ENCODE results near the gene PKLR.
"Not testable (repeated sequence)": the region's sequence is repeated elsewhere in the genome, so short reads cannot be mapped to it uniquely, and the experiment has no call there.

The PKLR gene

DNA sequence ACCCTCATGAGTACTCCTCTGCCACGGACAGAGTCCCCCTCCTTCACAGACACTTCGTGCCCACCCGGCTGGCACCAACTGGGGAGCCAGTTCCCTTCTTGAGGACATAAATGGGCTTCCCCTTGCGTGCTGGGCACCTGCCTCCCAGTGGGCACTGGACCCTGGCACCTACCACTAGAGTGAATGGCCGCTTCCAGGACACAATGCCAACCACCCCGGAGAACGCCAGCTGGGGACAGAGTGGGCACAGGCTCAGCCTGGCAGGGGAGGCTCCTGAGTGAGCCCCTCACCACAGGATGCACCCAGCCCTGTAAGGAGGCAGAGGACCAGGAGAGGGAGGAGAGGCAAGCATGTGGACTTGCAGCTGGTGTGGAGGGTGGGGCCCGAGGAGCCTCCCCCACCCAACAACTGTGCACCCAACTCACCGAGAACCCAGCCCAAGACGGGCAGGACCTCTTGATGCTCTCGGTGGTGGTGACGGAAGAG, 47.0 kb downstream of the PKLR start:
- DNase-seq: no peak

- no peak for DNase-seq
Observed at GRCh38 chr1:155253797-155254196, 47.4 kb downstream of the PKLR start.

GRCh38 chr1:155253208-155253607, 48.0 kb downstream of the PKLR start:
- no peak for DNase-seq

- no peak for DNase-seq
Observed at GRCh38 chr1:155251566-155251965, 49.7 kb downstream of the PKLR start.

DNA sequence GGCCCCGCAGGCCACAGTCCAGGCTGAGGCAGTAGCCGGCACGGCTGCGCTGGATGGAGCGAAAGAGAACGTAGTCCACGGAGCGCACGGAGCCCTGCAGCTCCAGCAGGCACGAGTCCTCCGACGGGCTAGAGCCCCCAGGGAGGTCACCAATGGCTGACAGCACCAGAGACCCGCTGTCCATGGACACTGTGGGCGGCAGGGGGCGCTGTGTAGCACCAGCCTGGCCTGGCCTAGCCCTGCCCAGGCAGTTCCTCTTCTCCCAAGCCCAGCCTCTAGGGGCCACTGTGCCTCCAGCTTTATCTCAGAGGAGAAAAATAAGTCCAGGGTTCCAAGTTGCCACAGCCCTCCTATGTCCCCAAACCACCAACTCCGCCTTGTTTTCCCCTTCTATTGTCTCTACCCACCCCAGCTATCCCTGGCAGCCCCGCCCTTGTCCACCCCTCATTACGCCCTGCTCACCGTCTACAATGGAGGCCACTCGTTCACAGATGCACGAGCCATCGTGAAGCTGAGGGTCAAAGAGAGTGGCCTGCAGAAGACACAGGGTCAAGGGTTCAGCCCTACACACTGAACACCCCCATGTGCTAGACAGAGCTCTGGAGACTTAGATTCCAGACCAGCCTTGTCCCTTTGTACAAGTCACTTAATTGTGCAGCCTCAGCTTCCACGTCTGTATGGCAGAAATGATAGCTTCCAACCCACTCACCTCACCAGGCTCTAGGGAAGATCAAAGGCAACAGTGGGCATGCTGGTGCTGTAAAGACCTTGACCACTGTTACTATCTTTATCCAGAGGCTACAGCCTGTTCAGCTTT, 50.4 kb downstream of the PKLR start:
- peak; percentile 92 for DNase-seq

DNA sequence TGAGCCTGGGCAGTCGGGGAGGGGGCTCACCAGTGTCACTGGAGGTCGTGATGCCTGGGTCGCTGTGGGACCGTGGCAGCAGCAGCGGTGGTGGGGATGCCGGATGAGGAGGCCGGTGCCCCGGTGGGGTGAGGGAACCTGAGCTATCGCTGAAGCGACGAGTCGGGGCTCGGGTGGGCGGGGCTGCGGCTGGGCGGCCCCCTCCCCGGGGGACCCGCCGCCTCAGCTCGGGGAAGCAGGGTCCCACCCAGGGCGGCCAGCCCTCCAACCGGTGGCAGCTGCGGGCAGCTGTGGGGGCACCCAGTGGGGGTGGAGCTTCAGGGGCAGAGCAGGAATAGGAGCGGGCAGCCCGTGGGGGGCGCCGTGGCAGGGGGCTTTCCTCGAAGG, 51.0 kb downstream of the PKLR start:
- no peak for DNase-seq

- DNase-seq: no peak
Observed at GRCh38 chr1:155247667-155248553, 53.3 kb downstream of the PKLR start.

GRCh38 chr1:155246796-155247195, 54.4 kb downstream of the PKLR start:
- not testable (repeated sequence) for DNase-seq

DNA sequence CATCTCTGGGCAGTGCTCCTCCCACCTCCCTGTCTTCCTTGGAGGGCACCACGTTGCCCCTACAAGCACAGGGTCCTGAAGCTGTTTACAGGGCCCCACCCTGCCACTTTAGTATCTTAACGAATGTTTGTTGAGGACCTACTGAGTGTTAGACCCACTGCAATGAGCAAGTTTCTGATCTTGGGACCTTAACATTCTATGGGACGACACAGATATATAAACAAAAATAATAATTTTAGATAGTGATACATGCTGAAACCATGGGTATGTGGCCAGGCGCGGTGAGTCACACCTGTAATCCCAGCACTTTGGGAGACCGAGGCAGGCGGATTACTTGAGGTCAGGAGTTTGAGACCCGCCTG, 56.1 kb downstream of the PKLR start:
- no peak for DNase-seq

DNA sequence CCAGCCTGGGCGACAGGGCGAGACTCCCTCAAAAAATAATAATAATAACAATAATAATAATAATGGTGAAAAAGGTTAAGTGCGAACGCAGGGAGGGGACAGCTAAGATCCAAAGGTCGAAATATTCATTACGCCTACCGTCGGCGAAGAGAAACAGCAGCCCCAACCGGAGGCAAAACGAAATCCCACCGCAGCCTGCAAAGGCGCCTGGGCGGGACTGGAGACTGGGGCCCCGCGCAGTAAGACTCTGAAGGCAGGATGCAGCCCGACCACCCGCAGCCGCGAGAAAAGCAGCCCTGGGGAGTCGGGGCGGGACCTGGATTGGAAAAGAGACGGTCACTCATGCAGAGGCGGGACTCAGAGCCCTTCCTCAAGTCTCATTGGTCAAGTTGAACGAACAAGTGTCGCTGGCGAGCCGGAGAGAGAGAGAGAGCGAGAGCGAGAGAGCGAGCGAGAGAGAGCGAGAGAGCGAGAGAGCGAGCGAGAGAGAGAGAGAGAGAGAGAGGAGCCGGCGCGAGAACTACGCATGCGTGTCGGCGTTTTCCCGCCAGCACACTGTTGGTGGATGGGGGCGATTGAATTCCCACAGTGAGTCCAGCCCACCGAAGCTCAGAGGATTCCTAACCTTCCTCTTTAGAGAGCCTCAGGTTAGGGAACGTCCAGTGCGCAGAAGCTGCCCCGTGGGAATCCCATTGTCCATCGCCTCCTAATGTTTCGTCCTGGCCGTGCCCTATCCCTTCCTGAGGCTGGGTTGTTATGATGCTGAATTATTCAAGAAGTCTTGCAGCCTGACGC, 56.7 kb downstream of the PKLR start:
- peak; percentile 99 for DNase-seq

DNA sequence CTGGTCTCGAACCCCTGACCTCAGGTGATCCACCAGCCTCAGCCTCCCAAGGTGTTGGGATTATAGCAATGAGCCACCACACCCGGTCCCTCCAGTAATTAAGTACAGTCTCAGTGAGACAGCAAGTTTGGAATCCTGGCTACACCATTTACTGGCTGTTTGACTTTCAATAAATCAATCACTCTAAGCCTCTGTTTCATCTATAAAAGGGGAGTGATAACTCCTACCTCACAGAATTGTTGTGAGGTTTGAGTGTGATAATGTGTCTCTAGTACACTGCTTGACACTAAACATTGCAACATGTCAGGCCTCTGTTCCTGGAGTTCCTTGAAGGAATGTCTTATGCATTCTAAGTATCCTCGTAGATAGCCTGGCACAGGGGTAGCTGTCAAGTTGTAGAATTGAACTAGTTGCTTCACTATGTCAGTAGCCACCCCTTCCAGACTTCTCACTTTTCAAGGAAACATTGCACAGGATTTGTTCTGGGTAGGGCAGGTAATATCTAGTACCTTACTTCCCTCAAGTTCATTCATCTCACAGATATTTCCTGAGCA, 58.4 kb downstream of the PKLR start:
- peak; percentile 7 for DNase-seq

DNA sequence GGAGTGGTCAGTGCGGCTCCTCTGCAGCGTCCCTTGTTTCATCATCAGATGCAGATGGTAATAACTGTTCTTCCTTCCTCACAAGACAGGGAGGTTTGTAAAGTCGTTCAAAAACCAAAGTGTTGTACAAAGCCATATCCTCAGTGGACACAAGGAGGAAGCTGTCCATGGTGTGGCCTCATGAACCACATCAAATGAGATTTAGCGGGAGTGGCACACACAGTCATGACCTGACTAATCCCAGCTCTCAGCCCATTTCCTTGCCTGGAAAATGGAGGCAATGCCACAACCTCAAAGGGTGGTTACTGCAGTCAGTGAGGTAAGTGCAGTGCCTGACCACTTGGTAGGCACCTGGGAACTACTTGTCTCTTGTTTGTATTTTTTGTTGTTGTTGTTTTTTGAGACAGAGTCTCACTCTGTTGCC, 59.4 kb downstream of the PKLR start:
- no peak for DNase-seq

DNA sequence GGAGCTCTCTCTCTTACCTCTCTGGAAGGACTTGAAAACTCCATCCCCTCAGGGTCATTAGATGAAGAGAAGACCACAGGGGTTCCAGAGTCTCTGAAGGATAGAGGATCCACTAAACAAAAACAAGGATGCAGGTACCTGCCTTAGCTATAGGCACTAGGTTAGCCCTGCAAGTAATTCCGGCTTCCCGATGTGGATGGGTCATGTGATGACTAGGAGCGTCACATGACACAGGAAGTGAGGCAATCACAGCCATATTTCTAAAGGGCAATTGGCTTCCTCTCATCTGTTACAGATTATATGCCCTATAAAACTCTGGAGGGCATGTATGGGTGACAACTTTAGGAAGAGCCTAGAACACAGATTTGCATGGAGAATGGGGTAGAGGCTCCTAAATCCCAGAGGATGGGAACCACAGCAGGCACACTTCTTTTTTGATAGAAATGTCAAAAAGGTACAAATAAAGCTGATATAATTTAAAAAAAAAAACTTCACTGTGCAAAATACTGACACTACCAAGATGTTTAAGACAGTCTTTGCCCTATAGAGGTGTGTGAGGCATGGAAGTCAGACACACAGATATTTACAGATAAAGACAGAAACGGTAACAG, 60.1 kb downstream of the PKLR start:
- peak; percentile 90 for DNase-seq
